ENCODE measurements around the gene RUSC2.

RUSC2 gene

DNA sequence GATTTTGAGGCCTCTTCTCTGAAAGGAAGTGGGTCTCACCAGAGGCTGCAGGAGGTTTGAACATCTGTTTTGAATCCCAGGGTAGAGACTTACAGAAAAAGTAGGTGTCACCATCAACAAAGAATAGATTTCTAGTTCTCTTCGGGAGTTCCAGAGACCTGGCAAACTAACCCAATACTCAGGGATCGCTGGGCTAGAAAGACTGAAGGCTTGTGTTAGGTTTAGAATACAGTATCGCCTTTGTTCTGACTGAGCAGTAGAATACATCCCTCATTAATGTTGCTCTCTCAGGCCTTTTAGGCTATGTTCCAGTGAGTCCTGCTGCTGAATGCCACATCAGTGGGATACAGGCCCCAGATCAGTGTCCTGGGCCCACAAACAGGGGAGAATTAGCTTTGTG is 27.2 kb downstream of the RUSC2 start:
- Histone ChIP-seq H3K27ac (ENCODE audit: extremely low read depth, low read depth, low read length) (no peak overlapping the region), H3K4me1 (ENCODE audit: control insufficient read depth, insufficient read depth, low read length) (0 out of 2 replicates have a peak, but pooled peaks cover 2% of the 10 kb centered on the region), H3K4me3 (ENCODE audit: low read depth, low read length) (no peak overlapping the region), H3K36me3 (ENCODE audit: control insufficient read depth in 2 of 2, insufficient read depth in 1 of 2, low read length in 2 of 2) (no peaks in the 10 kb centered on the region), H3K9me3 (ENCODE audit: control insufficient read depth, insufficient read depth, low read depth, low read length) (no peaks in the 10 kb centered on the region)
- POLR2A ChIA-PET, result interaction anchor here (1.6 to 2.1 kb wide), 2 partner anchors 10 to 27 kb away, joined by 3 to 6 read pairs; partner anchors contain the start of gene RUSC2
- TF ChIP-seq ZIC2 (tag by site-specific recombination; IDR thresholded peaks at IDR 0.05), result no peak
- TF ChIP-seq ZNF221 (tag by site-specific recombination; IDR thresholded peaks at IDR 0.05; ENCODE audit: borderline replicate concordance), result no peak
- TF ChIP-seq, protein P1, sequence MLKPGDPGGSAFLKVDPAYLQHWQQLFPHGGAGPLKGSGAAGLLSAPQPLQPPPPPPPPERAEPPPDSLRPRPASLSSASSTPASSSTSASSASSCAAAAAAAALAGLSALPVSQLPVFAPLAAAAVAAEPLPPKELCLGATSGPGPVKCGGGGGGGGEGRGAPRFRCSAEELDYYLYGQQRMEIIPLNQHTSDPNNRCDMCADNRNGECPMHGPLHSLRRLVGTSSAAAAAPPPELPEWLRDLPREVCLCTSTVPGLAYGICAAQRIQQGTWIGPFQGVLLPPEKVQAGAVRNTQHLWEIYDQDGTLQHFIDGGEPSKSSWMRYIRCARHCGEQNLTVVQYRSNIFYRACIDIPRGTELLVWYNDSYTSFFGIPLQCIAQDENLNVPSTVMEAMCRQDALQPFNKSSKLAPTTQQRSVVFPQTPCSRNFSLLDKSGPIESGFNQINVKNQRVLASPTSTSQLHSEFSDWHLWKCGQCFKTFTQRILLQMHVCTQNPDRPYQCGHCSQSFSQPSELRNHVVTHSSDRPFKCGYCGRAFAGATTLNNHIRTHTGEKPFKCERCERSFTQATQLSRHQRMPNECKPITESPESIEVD (tag by site-specific recombination; IDR thresholded peaks at IDR 0.05), result no peak
- TF ChIP-seq, protein P2, sequence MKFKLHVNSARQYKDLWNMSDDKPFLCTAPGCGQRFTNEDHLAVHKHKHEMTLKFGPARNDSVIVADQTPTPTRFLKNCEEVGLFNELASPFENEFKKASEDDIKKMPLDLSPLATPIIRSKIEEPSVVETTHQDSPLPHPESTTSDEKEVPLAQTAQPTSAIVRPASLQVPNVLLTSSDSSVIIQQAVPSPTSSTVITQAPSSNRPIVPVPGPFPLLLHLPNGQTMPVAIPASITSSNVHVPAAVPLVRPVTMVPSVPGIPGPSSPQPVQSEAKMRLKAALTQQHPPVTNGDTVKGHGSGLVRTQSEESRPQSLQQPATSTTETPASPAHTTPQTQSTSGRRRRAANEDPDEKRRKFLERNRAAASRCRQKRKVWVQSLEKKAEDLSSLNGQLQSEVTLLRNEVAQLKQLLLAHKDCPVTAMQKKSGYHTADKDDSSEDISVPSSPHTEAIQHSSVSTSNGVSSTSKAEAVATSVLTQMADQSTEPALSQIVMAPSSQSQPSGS (tag by site-specific recombination; IDR thresholded peaks at IDR 0.05; ENCODE audit: low read depth), result no peak
- TF ChIP-seq ZNF530 (tag by site-specific recombination; IDR thresholded peaks at IDR 0.05; ENCODE audit: low read depth), result no peak
- TF ChIP-seq ZSCAN23 (tag by site-specific recombination; IDR thresholded peaks at IDR 0.05), result no peak
- TF ChIP-seq GLI2 (tag by site-specific recombination; IDR thresholded peaks at IDR 0.05; ENCODE audit: borderline replicate concordance, low read depth), result no peak
- TF ChIP-seq, protein P3, sequence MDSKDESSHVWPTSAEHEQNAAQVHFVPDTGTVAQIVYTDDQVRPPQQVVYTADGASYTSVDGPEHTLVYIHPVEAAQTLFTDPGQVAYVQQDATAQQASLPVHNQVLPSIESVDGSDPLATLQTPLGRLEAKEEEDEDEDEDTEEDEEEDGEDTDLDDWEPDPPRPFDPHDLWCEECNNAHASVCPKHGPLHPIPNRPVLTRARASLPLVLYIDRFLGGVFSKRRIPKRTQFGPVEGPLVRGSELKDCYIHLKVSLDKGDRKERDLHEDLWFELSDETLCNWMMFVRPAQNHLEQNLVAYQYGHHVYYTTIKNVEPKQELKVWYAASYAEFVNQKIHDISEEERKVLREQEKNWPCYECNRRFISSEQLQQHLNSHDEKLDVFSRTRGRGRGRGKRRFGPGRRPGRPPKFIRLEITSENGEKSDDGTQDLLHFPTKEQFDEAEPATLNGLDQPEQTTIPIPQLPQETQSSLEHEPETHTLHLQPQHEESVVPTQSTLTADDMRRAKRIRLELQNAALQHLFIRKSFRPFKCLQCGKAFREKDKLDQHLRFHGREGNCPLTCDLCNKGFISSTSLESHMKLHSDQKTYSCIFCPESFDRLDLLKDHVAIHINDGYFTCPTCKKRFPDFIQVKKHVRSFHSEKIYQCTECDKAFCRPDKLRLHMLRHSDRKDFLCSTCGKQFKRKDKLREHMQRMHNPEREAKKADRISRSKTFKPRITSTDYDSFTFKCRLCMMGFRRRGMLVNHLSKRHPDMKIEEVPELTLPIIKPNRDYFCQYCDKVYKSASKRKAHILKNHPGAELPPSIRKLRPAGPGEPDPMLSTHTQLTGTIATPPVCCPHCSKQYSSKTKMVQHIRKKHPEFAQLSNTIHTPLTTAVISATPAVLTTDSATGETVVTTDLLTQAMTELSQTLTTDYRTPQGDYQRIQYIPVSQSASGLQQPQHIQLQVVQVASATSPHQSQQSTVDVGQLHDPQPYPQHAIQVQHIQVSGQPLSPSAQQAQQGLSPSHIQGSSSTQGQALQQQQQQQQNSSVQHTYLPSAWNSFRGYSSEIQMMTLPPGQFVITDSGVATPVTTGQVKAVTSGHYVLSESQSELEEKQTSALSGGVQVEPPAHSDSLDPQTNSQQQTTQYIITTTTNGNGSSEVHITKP (tag by site-specific recombination; IDR thresholded peaks at IDR 0.05), result no peak
- TF ChIP-seq ZBTB11 (tag by site-specific recombination; conservative IDR thresholded peaks at IDR 0.05; ENCODE audit: low read depth), result no peak
- no peak for TF ChIP-seq MYNN (tag by site-specific recombination; IDR thresholded peaks at IDR 0.05; ENCODE audit: borderline replicate concordance)
- TF ChIP-seq HOXA7 (CRISPR knock-in tag; IDR thresholded peaks at IDR 0.05; ENCODE audit: borderline replicate concordance), result no peak
- no peak for TF ChIP-seq ZFHX2 (tag by site-specific recombination; conservative IDR thresholded peaks at IDR 0.05)
- no peak for TF ChIP-seq ZNF791 (tag by site-specific recombination; IDR thresholded peaks at IDR 0.05)
- TF ChIP-seq GFI1B (tag by site-specific recombination; IDR thresholded peaks at IDR 0.05), result no peak
- TF ChIP-seq ZNF398 (tag by site-specific recombination; IDR thresholded peaks at IDR 0.05), result no peak
- TF ChIP-seq ZNF214 (tag by site-specific recombination; IDR thresholded peaks at IDR 0.05; ENCODE audit: borderline replicate concordance), result no peak
- TF ChIP-seq ZNF571 (tag by site-specific recombination; IDR thresholded peaks at IDR 0.05), result no peak
- CTCF ChIA-PET, result interaction anchor here (0.7 to 10.4 kb wide), 5 partner anchors 12 to 55 kb away, joined by 3 to 89 read pairs (median 5); no protein-coding TSS in a partner anchor
